ENCODE data around the gene ASB18.

DNA sequence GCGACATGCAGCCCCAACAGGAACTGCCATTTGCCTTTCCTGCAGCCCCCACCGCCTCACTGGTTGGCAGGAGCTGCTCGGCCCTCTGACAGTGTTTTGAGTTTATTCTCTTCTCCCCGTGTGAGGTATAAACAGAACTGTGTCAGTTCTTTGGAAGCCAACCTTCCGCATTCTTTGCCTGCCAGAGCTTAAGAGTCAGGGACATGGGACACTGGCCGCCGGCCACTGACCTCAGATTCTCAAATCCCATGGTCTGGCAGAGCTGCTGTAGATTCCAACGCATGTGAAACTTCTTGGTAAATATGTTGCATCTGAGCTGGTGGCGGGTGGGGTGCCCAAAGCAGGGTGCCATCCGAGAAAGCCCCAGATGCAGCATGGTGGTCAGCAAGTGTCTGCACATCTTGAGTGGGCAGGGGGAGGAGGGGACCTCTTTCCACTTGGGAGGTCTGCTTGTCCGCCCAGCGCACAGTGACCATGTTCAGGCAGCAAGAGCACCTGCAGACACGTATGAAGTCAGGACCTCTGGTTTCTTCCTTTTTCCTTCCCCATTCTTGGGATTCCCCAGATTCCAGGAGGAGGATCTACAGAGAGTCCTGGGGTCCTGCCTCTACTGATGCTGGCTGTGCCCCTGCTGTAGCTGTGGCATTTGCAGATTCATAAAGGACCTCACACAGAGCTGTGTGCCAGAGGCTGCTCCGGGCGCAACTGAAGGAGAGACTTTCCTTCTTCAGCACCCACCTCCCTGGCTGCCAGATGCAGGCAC lies 23.8 kb downstream of the ASB18 start:
- TF ChIP-seq, protein P1, sequence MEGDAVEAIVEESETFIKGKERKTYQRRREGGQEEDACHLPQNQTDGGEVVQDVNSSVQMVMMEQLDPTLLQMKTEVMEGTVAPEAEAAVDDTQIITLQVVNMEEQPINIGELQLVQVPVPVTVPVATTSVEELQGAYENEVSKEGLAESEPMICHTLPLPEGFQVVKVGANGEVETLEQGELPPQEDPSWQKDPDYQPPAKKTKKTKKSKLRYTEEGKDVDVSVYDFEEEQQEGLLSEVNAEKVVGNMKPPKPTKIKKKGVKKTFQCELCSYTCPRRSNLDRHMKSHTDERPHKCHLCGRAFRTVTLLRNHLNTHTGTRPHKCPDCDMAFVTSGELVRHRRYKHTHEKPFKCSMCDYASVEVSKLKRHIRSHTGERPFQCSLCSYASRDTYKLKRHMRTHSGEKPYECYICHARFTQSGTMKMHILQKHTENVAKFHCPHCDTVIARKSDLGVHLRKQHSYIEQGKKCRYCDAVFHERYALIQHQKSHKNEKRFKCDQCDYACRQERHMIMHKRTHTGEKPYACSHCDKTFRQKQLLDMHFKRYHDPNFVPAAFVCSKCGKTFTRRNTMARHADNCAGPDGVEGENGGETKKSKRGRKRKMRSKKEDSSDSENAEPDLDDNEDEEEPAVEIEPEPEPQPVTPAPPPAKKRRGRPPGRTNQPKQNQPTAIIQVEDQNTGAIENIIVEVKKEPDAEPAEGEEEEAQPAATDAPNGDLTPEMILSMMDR (conservative IDR thresholded peaks at IDR 0.05; ENCODE audit: low read depth in 2 of 2): no peak
- TF ChIP-seq EZH2 (IDR thresholded peaks at IDR 0.05; ENCODE audit: low read depth, unreplicated experiment) (no peak), EZH2phosphoT487 (IDR thresholded peaks at IDR 0.05; ENCODE audit: unreplicated experiment) (no peak), POLR2AphosphoS5 (IDR thresholded peaks at IDR 0.05; ENCODE audit: low read depth) (no peak), CREB1 (CRISPR knock-in tag; IDR thresholded peaks at IDR 0.05; ENCODE audit: low read depth) (no peak), ZNF331 (CRISPR knock-in tag; IDR thresholded peaks at IDR 0.05; ENCODE audit: low read depth) (no peak), STAT1 (IDR thresholded peaks at IDR 0.05; ENCODE audit: unreplicated experiment) (no peak), JUNB (IDR thresholded peaks at IDR 0.05; ENCODE audit: unreplicated experiment) (no peak)
- TF ChIP-seq, protein P2, sequence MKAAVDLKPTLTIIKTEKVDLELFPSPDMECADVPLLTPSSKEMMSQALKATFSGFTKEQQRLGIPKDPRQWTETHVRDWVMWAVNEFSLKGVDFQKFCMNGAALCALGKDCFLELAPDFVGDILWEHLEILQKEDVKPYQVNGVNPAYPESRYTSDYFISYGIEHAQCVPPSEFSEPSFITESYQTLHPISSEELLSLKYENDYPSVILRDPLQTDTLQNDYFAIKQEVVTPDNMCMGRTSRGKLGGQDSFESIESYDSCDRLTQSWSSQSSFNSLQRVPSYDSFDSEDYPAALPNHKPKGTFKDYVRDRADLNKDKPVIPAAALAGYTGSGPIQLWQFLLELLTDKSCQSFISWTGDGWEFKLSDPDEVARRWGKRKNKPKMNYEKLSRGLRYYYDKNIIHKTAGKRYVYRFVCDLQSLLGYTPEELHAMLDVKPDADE (IDR thresholded peaks at IDR 0.05): no peak
- TF ChIP-seq, protein P3, sequence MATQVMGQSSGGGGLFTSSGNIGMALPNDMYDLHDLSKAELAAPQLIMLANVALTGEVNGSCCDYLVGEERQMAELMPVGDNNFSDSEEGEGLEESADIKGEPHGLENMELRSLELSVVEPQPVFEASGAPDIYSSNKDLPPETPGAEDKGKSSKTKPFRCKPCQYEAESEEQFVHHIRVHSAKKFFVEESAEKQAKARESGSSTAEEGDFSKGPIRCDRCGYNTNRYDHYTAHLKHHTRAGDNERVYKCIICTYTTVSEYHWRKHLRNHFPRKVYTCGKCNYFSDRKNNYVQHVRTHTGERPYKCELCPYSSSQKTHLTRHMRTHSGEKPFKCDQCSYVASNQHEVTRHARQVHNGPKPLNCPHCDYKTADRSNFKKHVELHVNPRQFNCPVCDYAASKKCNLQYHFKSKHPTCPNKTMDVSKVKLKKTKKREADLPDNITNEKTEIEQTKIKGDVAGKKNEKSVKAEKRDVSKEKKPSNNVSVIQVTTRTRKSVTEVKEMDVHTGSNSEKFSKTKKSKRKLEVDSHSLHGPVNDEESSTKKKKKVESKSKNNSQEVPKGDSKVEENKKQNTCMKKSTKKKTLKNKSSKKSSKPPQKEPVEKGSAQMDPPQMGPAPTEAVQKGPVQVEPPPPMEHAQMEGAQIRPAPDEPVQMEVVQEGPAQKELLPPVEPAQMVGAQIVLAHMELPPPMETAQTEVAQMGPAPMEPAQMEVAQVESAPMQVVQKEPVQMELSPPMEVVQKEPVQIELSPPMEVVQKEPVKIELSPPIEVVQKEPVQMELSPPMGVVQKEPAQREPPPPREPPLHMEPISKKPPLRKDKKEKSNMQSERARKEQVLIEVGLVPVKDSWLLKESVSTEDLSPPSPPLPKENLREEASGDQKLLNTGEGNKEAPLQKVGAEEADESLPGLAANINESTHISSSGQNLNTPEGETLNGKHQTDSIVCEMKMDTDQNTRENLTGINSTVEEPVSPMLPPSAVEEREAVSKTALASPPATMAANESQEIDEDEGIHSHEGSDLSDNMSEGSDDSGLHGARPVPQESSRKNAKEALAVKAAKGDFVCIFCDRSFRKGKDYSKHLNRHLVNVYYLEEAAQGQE (IDR thresholded peaks at IDR 0.05; ENCODE audit: unreplicated experiment): no peak
- TF ChIP-seq, protein P4, sequence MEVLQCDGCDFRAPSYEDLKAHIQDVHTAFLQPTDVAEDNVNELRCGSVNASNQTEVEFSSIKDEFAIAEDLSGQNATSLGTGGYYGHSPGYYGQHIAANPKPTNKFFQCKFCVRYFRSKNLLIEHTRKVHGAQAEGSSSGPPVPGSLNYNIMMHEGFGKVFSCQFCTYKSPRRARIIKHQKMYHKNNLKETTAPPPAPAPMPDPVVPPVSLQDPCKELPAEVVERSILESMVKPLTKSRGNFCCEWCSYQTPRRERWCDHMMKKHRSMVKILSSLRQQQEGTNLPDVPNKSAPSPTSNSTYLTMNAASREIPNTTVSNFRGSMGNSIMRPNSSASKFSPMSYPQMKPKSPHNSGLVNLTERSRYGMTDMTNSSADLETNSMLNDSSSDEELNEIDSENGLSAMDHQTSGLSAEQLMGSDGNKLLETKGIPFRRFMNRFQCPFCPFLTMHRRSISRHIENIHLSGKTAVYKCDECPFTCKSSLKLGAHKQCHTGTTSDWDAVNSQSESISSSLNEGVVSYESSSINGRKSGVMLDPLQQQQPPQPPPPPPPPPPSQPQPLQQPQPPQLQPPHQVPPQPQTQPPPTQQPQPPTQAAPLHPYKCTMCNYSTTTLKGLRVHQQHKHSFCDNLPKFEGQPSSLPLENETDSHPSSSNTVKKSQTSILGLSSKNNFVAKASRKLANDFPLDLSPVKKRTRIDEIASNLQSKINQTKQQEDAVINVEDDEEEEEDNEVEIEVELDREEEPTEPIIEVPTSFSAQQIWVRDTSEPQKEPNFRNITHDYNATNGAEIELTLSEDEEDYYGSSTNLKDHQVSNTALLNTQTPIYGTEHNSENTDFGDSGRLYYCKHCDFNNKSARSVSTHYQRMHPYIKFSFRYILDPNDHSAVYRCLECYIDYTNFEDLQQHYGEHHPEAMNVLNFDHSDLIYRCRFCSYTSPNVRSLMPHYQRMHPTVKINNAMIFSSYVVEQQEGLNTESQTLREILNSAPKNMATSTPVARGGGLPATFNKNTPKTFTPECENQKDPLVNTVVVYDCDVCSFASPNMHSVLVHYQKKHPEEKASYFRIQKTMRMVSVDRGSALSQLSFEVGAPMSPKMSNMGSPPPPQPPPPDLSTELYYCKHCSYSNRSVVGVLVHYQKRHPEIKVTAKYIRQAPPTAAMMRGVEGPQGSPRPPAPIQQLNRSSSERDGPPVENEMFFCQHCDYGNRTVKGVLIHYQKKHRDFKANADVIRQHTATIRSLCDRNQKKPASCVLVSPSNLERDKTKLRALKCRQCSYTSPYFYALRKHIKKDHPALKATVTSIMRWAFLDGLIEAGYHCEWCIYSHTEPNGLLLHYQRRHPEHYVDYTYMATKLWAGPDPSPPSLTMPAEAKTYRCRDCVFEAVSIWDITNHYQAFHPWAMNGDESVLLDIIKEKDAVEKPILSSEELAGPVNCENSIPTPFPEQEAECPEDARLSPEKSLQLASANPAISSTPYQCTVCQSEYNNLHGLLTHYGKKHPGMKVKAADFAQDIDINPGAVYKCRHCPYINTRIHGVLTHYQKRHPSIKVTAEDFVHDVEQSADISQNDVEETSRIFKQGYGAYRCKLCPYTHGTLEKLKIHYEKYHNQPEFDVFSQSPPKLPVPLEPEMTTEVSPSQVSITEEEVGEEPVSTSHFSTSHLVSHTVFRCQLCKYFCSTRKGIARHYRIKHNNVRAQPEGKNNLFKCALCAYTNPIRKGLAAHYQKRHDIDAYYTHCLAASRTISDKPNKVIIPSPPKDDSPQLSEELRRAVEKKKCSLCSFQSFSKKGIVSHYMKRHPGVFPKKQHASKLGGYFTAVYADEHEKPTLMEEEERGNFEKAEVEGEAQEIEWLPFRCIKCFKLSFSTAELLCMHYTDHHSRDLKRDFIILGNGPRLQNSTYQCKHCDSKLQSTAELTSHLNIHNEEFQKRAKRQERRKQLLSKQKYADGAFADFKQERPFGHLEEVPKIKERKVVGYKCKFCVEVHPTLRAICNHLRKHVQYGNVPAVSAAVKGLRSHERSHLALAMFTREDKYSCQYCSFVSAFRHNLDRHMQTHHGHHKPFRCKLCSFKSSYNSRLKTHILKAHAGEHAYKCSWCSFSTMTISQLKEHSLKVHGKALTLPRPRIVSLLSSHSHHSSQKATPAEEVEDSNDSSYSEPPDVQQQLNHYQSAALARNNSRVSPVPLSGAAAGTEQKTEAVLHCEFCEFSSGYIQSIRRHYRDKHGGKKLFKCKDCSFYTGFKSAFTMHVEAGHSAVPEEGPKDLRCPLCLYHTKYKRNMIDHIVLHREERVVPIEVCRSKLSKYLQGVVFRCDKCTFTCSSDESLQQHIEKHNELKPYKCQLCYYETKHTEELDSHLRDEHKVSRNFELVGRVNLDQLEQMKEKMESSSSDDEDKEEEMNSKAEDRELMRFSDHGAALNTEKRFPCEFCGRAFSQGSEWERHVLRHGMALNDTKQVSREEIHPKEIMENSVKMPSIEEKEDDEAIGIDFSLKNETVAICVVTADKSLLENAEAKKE (CRISPR knock-in tag; IDR thresholded peaks at IDR 0.05): no peak

All from GM23338 (cell line).